ENCODE results near the gene IP6K1. TPM values are rescaled to one million over a fixed set of nuclear protein-coding genes. Genes with fewer than 3 reads are reported as not detected.
"Not testable (repeated sequence)": the region's sequence is repeated elsewhere in the genome, so short reads cannot be mapped to it uniquely, and the experiment has no call there.

The IP6K1 gene
- total RNA-seq, 4 donors from 2014 or later: 13.5 to 22.2 (median 19.5) TPM

GRCh38 chr3:49689046-49689907 lies 97.1 kb downstream of the IP6K1 start, which contains the start of the genes MST1 and RNF123:
Gene MST1 (minus strand): TSS chr3:49689474. CDS start chr3:49688691, 783 bp downstream.
Gene RNF123 (plus strand): TSS chr3:49689557. CDS start chr3:49691166, 1,609 bp downstream.
- ATAC-seq: peak; percentile 73 to 81
- TF ChIP-seq CTCF (IDR thresholded peaks at IDR 0.05 in 4 of 5, conservative IDR thresholded peaks at IDR 0.05 in 1 of 5) (peak in 4 of 5 experiments; percentile 27 to 51 (median 41)), POLR2A (IDR thresholded peaks at IDR 0.05) (peak; percentile 82 to 83)
- H3K9me3 ChIP-seq: no peaks in the 10 kb centered on the region
- H3K36me3 ChIP-seq: no peaks in the 10 kb centered on the region
- intact Hi-C loops (cut with DNase I; ENCODE audit: low total_unique reads) (loop anchor here (2.0 kb wide), 1 partner anchor 14 kb away; the partner anchor contains the start of gene APEH), in situ Hi-C loops (cut with MboI; ENCODE audit: low sequenced_read_pairs in 4 of 4) (no loop called here)
- peak within 1 kb of the TSS; percentile 92 to 99 (median 96) for H3K27ac ChIP-seq
- peak within 1 kb of the TSS; percentile 91 to 100 (median 98) for H3K4me3 ChIP-seq
- peaks cover 0 to 3% (median 0%) of the 10 kb centered on the region in 3 donors for H3K27me3 ChIP-seq
- peak; percentile 78 to 86 for DNase-seq
- peaks cover 47 to 63% of the 10 kb centered on the region in 2 donors for H3K4me1 ChIP-seq

GRCh38 chr3:49688338-49689045 lies 97.8 kb downstream of the IP6K1 start:
- H3K9me3 ChIP-seq; H3K36me3 ChIP-seq; H3K27me3 ChIP-seq; DNase-seq; in situ Hi-C loops (cut with MboI; ENCODE audit: low sequenced_read_pairs in 4 of 4): not testable (repeated sequence)
- intact Hi-C loops (cut with DNase I; ENCODE audit: low total_unique reads): loop anchor here (2.0 kb wide), 1 partner anchor 14 kb away; the partner anchor contains the start of gene APEH
- peaks cover 39 to 55% of the 10 kb centered on the region in 2 donors for H3K4me1 ChIP-seq
- peak overlapping the region; percentile 92 to 99 (median 96) for H3K27ac ChIP-seq
- peak; percentile 7 to 14 for ATAC-seq
- peak overlapping the region; percentile 91 to 100 (median 98) for H3K4me3 ChIP-seq

GRCh38 chr3:49687424-49687795 lies 98.9 kb downstream of the IP6K1 start:
- Histone ChIP-seq H3K4me1 (peaks cover 30 to 46% of the 10 kb centered on the region in 2 donors), H3K27ac (peak overlapping the region in 2 of 4 donors; percentile 9 to 98), H3K36me3 (peaks cover 0 to 15% of the 10 kb centered on the region in 2 donors)
- ATAC-seq; H3K4me3 ChIP-seq; DNase-seq; H3K9me3 ChIP-seq; in situ Hi-C loops (cut with MboI; ENCODE audit: low sequenced_read_pairs in 4 of 4); H3K27me3 ChIP-seq; intact Hi-C loops (cut with DNase I; ENCODE audit: low total_unique reads): not testable (repeated sequence)

- DNase-seq; in situ Hi-C loops (cut with MboI; ENCODE audit: low sequenced_read_pairs in 4 of 4); ATAC-seq; H3K27me3 ChIP-seq; intact Hi-C loops (cut with DNase I; ENCODE audit: low total_unique reads); H3K9me3 ChIP-seq: not testable (repeated sequence)
- peaks cover 25 to 41% of the 10 kb centered on the region in 2 donors for H3K4me1 ChIP-seq
- peaks cover 0 to 20% of the 10 kb centered on the region in 2 donors for H3K36me3 ChIP-seq
- H3K27ac ChIP-seq: peak overlapping the region in 1 of 4 donors; percentile 98
- peak overlapping the region; percentile 31 to 40 (median 36) for H3K4me3 ChIP-seq
Measured at GRCh38 chr3:49686769-49687423, 99.4 kb downstream of the IP6K1 start.

GRCh38 chr3:49686346-49686745 lies 100.0 kb downstream of the IP6K1 start:
- H3K27ac ChIP-seq; in situ Hi-C loops (cut with MboI; ENCODE audit: low sequenced_read_pairs in 4 of 4): not testable (repeated sequence)
- H3K4me3 ChIP-seq: peak overlapping the region; percentile 31 to 40 (median 36)

GRCh38 chr3:49685846-49686245 lies 100.5 kb downstream of the IP6K1 start:
- H3K27ac ChIP-seq; H3K9me3 ChIP-seq; intact Hi-C loops (cut with DNase I; ENCODE audit: low total_unique reads); H3K27me3 ChIP-seq; DNase-seq; ATAC-seq; H3K4me3 ChIP-seq; in situ Hi-C loops (cut with MboI; ENCODE audit: low sequenced_read_pairs in 4 of 4): not testable (repeated sequence)
- H3K4me1 ChIP-seq: peaks cover 15 to 30% of the 10 kb centered on the region in 2 donors
- H3K36me3 ChIP-seq: peaks cover 0 to 31% of the 10 kb centered on the region in 2 donors

More at GRCh38 chr3:49686346-49686745, 100.0 kb downstream of the IP6K1 start:
- intact Hi-C loops (cut with DNase I; ENCODE audit: low total_unique reads); ATAC-seq; H3K9me3 ChIP-seq; DNase-seq; H3K27me3 ChIP-seq: not testable (repeated sequence)
- Histone ChIP-seq H3K4me1 (peaks cover 20 to 35% of the 10 kb centered on the region in 2 donors), H3K36me3 (peaks cover 0 to 26% of the 10 kb centered on the region in 2 donors)

- intact Hi-C loops (cut with DNase I; ENCODE audit: low total_unique reads); ATAC-seq: not testable (repeated sequence)
Measured at GRCh38 chr3:49685103-49685502, 101.2 kb downstream of the IP6K1 start.

GRCh38 chr3:49684453-49684852 lies 101.9 kb downstream of the IP6K1 start:
- Histone ChIP-seq H3K4me1 (peaks cover 6 to 20% of the 10 kb centered on the region in 2 donors), H3K36me3 (peaks cover 0 to 45% of the 10 kb centered on the region in 2 donors)
- H3K9me3 ChIP-seq; in situ Hi-C loops (cut with MboI; ENCODE audit: low sequenced_read_pairs in 4 of 4); H3K27me3 ChIP-seq; H3K4me3 ChIP-seq; H3K27ac ChIP-seq; ATAC-seq; DNase-seq; intact Hi-C loops (cut with DNase I; ENCODE audit: low total_unique reads): not testable (repeated sequence)

More at GRCh38 chr3:49685103-49685502, 101.2 kb downstream of the IP6K1 start:
- peaks cover 0 to 38% of the 10 kb centered on the region in 2 donors for H3K36me3 ChIP-seq
- DNase-seq; in situ Hi-C loops (cut with MboI; ENCODE audit: low sequenced_read_pairs in 4 of 4); H3K9me3 ChIP-seq; H3K27ac ChIP-seq; H3K4me3 ChIP-seq; H3K27me3 ChIP-seq: not testable (repeated sequence)
- peaks cover 9 to 23% of the 10 kb centered on the region in 2 donors for H3K4me1 ChIP-seq

Measured in gastrocnemius medialis (tissue), 4 donors.